Loucy (cell line): ENCODE data around the gene NCKAP5.

Experiments used
- H2AFZ ChIP-seq: fragments of 200-600 bp; sonication (generic); 2 replicates; pipeline ENCODE4 v1.6.0; 2016; ENCODE audit warnings: antibody characterized with exemption, mild to moderate bottlenecking, low read length, moderate library complexity
- H3F3A ChIP-seq: fragments of 200-600 bp; 2 replicates; pipeline ENCODE4 v1.6.0; 2016; ENCODE audit warnings: antibody characterized with exemption, low read depth, mild to moderate bottlenecking
- H3K27me3 ChIP-seq: fragments of 200-600 bp; sonication (generic); 2 replicates; pipeline ENCODE4 v1.6.1; 2014; ENCODE audit warnings: low read length, mild to moderate bottlenecking; ENCODE audit not compliant: insufficient read depth, poor library complexity, severe bottlenecking
- H3K36me3 ChIP-seq: fragments of 200-600 bp; sonication (generic); 2 replicates; pipeline ENCODE4 v1.6.1; 2016; ENCODE audit warnings: low read length; ENCODE audit not compliant: insufficient read depth
- H3K4me1 ChIP-seq: fragments of 200-600 bp; sonication (generic); 2 replicates; pipeline ENCODE4 v1.5.1; 2014; ENCODE audit warnings: low read length, mild to moderate bottlenecking; ENCODE audit not compliant: insufficient read depth, poor library complexity, severe bottlenecking
- H3K4me2 ChIP-seq: fragments of 200-600 bp; sonication (generic); 2 replicates; pipeline ENCODE4 v1.6.0; 2014; ENCODE audit warnings: antibody characterized with exemption, low read length, low read depth, mild to moderate bottlenecking; ENCODE audit not compliant: poor library complexity, severe bottlenecking
- H3K4me3 ChIP-seq: fragments of 200-600 bp; sonication (generic); 2 replicates; pipeline ENCODE4 v1.5.1; 2014; ENCODE audit warnings: low read length, mild to moderate bottlenecking, mixed read lengths; ENCODE audit not compliant: poor library complexity, severe bottlenecking
- H3K79me2 ChIP-seq: fragments of 200-600 bp; sonication (generic); 2 replicates; pipeline ENCODE4 v1.6.1; 2014; ENCODE audit warnings: low read length; ENCODE audit not compliant: insufficient read depth
- H3K9ac ChIP-seq: fragments of 200-600 bp; sonication (generic); 2 replicates; pipeline ENCODE4 v1.6.0; 2014; ENCODE audit warnings: mild to moderate bottlenecking, low read depth, low read length, moderate library complexity; ENCODE audit not compliant: poor library complexity, severe bottlenecking
- H3K9me2 ChIP-seq: fragments of 200-600 bp; sonication (generic); replicated peaks from 2 replicates; pipeline ENCODE4 v1.6.1; 2016; ENCODE audit warnings: low read depth, low read length, mixed read lengths
- H3K9me3 ChIP-seq: fragments of 200-600 bp; sonication (generic); 2 replicates; pipeline ENCODE4 v1.6.1; 2014; ENCODE audit warnings: mild to moderate bottlenecking, antibody characterized with exemption, low read length, low read depth; ENCODE audit not compliant: insufficient read depth
- H4K20me1 ChIP-seq: fragments of 200-600 bp; sonication (generic); 2 replicates; pipeline ENCODE4 v1.6.0; 2014; ENCODE audit warnings: antibody characterized with exemption, low read length, mild to moderate bottlenecking; ENCODE audit not compliant: insufficient read depth, poor library complexity, severe bottlenecking
- CTCF ChIP-seq: fragments of 200-600 bp; sonication (generic); conservative IDR thresholded peaks from 2 replicates; pipeline ENCODE4 v1.5.1; 2014; ENCODE audit warnings: mild to moderate bottlenecking, antibody characterized with exemption, low read length
- EZH2phosphoT487 ChIP-seq: fragments of 200-600 bp; IDR thresholded peaks from 2 replicates; pipeline ENCODE4 v1.6.1; 2018; ENCODE audit warnings: antibody characterized with exemption, mild to moderate bottlenecking, moderate library complexity, borderline replicate concordance

The NCKAP5 gene

GRCh38 chr2:132850688-132851087 lies 717.6 kb downstream of the NCKAP5 start:
- no peaks in the 10 kb centered on the region for H3K79me2 ChIP-seq
- H3K9me3 ChIP-seq: no peaks in the 10 kb centered on the region
- no peak overlapping the region for H2AFZ ChIP-seq
- no peak overlapping the region for H3K4me2 ChIP-seq
- TF ChIP-seq CTCF (no peak), EZH2phosphoT487 (no peak)
- no peaks in the 10 kb centered on the region for H3K4me1 ChIP-seq
- H3K4me3 ChIP-seq: no peak overlapping the region
- no peaks in the 10 kb centered on the region for H4K20me1 ChIP-seq
- no peaks in the 10 kb centered on the region for H3K27me3 ChIP-seq
- H3K9ac ChIP-seq: no peak overlapping the region
- H3K36me3 ChIP-seq: no peaks in the 10 kb centered on the region
- no peaks in the 10 kb centered on the region for H3K9me2 ChIP-seq
- no peaks in the 10 kb centered on the region for H3F3A ChIP-seq

- no peak for TF ChIP-seq CTCF
Observed at GRCh38 chr2:132849118-132849517, 719.1 kb downstream of the NCKAP5 start.

GRCh38 chr2:132845339-132845738 lies 722.9 kb downstream of the NCKAP5 start:
- TF ChIP-seq CTCF: no peak
- no peak for TF ChIP-seq EZH2phosphoT487
- H3K4me1 ChIP-seq: no peaks in the 10 kb centered on the region
- H3K27me3 ChIP-seq: no peaks in the 10 kb centered on the region
- H3K36me3 ChIP-seq: no peaks in the 10 kb centered on the region
- H3K9ac ChIP-seq: no peak overlapping the region
- no peaks in the 10 kb centered on the region for H3K9me2 ChIP-seq
- H3F3A ChIP-seq: no peaks in the 10 kb centered on the region
- no peak overlapping the region for H3K4me3 ChIP-seq
- no peak overlapping the region for H3K4me2 ChIP-seq
- H3K9me3 ChIP-seq: no peaks in the 10 kb centered on the region
- no peak overlapping the region for H2AFZ ChIP-seq
- no peaks in the 10 kb centered on the region for H4K20me1 ChIP-seq
- H3K79me2 ChIP-seq: no peaks in the 10 kb centered on the region

More at GRCh38 chr2:132849118-132849517, 719.1 kb downstream of the NCKAP5 start:
- no peaks in the 10 kb centered on the region for H3F3A ChIP-seq
- H2AFZ ChIP-seq: no peak overlapping the region
- no peaks in the 10 kb centered on the region for H3K9me3 ChIP-seq
- H3K9me2 ChIP-seq: no peaks in the 10 kb centered on the region
- no peaks in the 10 kb centered on the region for H3K36me3 ChIP-seq
- no peaks in the 10 kb centered on the region for H3K27me3 ChIP-seq
- no peaks in the 10 kb centered on the region for H4K20me1 ChIP-seq
- no peaks in the 10 kb centered on the region for H3K4me1 ChIP-seq
- no peaks in the 10 kb centered on the region for H3K79me2 ChIP-seq
- no peak overlapping the region for H3K4me2 ChIP-seq
- H3K4me3 ChIP-seq: no peak overlapping the region
- H3K9ac ChIP-seq: no peak overlapping the region
